Activated CD8-positive, alpha-beta memory T cell treated with anti-CD3 and anti-CD28 coated beads for 48 hours (primary cell): Measurements from ENCODE around the gene ADCY3.

Source experiments
- DNase-seq, 3 experiments: peaks; one replicate each; pipeline ENCODE4 v3.0.0-alpha.2; 2020; ENCODE audit warnings: low read depth in 2 of 3, low spot score in 2 of 3

Gene ADCY3

DNA sequence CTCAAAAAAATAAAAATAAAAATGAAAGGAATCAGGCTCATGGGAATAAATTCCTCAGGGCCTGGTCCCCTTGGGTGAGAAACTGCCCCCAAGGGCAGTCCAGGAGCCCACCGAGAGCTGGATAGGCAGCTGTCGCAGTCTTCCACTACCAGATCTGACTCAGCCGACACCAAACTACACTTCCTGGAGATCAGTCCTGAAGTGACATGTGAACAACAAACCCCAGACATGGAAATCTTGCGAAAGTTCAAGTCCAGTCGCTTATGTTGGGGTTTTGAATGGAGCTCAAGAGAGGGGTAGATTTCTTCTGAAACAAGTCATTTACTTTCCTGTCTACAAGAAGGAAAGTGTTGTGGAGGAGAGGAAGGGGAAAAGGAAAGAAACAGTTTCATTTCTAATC lies 12.9 kb downstream of the ADCY3 start:
- DNase-seq = no peak

DNA sequence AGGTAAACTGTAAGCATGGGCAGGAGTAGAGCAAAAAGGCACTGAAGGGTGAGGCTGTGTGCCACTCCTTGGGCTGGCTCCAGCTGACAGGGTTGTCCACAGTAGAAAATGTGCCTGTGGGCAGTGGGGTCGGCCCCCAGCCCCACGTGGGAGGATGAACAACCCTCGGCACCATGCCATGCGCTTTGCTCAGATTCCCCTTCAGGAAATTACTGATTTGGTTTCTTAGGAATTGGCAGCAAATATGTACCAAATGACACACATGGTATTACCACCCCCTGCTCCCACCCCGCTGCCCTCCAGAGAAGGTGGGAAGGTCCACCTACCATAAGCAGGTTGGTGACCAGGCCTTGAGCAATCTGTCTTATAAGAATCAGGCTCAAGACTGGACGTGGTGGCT lies 13.6 kb downstream of the ADCY3 start:
- no peak for DNase-seq

DNA sequence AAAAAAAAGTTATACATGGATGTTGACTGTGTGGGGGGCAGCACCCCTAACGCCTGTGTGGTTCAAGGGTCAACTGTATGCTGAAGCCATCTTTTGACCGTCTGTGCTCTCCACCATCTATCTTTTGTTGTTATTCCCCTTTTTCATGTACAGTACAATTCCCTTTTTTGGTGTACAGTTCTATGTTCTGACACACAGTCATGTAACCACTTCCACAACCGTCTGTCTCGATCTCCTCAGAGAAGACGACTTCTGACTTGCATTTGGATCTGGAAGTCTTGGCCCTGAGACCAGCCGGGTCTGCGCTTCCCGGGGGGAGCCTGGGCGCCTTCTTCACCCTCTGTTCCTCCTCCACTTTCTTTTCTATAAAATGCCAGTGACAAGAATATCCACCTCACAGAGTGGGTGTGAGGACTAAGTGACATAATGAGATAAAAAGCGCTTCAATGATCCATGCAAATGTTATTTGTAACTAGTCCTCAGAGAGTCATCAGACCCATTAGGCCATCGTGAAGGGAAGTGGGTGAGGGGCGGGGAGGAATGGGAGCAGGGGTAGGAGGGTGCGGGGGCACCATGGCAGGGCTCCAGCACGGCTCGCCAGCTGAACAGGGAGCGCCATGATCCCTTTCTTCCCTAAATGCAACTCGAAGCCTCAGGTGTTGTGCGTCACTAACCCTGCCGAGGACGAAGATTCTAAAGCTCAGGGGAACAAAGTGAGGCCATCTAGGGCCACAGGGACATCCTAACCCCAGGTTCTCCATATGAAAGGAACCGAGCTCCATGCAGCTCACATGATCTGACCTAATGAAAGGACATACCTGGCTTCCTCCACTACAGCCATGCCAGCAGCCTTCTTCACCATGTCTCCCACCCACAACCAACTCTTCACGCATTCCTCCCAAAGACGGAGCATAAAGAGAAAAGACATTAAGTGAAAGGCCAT lies 16.6 kb downstream of the ADCY3 start:
- no peak for DNase-seq

DNA sequence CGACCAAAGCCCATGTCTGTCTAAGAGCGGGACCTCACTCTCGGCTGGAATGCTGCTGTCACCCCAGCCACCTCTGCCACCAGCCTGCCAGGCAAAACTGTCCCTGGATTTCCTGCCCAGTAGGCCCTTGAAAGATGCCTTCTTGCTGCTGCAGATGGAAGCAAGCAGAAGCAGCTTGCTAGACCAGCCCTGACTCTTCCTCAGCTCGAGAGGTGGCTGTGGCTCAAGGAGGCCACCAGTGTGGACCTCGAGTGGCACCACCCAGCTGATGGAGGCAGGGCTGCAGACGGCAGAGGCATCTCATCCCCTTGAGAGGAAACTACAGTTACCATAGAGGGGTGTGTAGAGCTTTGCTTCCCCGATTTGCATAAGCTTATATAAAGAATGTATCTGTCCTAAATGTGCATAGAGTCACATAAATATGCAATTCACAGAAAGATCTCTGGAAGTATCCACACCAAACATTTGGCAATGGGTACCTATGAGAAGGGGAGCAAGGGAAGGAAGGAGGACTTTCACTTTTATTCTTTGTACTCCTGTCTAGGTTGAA lies 20.6 kb downstream of the ADCY3 start:
- DNase-seq = no peak

DNA sequence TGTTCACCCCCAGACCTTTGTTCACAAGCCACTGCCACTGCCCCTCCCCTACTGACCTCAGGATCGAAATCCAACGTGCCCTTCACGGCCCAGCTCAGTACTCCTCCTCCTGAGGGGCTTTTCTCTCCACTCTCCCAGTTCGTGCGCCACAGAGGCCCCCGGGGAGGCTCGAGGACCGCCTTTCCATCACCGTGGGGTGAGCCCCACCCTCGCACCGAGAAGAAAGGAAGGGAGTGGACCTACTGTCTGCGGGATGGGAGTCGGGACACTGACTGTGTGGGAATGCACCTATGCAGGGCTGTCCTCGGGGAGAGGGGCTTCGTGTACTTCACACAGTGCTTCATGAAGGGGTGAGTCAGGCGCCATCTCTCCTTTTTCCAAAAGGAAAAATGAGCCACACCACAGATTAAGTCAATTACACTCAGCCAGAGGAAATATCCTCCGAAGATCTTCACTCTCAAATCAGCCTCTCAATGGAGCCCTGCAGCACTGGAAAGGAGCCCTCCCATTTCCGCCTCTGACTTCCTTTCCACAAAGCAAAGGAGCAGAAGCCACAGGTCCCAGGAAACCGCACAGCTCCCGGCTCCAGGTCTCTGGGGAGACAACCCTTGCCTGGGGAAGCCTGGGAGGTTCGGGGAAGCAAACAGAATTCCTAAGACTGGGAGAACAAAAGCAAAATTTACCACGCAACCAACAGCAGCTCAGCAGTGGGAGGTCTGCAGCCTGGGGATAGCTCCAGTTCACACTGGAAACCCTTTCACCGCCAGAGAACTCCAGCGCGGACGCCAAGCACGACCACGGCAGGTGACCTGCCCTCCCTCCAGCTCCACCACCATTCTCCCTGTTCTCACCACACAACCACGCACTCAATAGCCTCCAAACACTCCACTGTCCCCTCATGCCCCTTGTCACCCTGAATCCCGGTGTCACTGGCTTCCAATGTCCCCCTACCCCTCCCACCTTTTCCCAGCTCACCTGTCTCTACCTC lies 21.6 kb downstream of the ADCY3 start:
- DNase-seq = no peak

DNA sequence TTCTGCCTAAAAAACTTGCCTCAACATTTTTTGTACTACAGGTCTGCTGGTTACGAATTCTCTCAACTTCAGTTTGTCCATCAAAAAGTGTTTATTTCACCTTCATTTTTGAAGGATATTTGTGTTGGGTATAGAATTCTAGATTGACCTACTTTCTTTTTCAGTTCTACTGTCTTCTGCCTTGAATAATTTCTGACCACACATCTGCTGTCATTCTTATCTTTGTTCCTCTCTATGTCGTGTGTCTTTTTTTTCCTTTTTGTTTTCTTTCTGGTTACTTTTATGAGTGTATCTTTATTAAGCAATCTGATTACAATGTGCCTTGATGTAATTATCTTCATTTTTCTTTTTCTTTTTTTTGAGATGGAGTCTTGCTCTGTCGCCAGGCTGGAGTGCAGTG lies 25.3 kb downstream of the ADCY3 start:
- no peak for DNase-seq

DNA sequence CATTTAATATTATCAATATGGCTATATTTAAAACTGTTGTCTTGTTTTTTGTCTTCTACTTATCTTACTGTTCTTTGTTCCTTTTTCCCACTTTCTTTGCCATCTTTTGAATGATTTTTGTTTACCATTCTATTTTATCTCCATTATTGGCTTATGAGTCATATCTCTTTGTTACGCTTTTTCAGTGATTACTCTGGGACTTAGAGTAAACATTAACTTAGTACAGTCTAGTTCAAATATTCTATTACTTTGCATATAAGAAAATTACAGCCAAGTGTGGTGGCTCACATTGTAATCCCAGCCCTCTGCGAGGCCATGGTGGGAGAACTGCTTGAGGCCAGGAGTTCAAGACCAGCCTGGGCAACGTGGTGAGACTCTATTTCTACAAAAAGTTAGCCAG lies 26.1 kb downstream of the ADCY3 start:
- DNase-seq = no peak

DNA sequence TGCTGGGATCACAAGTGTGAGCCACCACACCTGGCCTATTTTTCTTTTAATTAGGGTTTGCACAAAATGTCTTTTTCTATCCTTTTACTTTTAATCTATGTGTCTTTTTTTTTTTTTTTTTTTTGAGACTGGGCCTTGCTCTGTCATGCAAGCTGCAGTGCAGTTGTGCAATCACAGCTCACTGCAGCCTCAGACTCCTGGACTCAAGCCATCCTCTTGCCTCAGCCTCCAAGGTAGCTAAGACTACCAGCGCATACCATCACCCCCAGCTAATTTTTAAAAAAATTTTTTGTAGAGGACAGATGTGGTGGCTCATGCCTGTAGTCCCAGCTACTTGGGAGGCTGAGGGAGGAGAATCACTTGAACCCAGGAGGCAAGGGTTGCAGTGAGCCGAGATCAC lies 27.1 kb downstream of the ADCY3 start:
- DNase-seq = no peak

DNA sequence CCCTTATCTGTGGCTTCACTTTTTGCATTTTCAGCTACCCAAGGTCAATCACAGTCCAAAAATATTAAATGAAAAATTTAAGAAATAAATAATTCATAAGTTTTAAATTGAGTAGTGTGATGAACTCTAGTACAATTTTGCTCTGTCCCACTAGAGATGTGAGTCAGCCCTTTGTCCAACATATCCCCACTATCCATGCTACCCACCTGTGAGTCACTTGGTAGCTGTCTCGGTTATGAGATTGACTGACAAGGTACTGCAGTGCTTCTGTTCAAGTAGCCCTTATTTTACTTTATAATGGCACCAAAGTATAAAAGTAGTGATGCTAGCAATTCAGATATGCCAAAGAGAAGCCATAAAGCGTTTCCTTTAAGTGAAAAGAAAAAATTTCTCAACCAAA lies 28.8 kb downstream of the ADCY3 start:
- DNase-seq = no peak

DNA sequence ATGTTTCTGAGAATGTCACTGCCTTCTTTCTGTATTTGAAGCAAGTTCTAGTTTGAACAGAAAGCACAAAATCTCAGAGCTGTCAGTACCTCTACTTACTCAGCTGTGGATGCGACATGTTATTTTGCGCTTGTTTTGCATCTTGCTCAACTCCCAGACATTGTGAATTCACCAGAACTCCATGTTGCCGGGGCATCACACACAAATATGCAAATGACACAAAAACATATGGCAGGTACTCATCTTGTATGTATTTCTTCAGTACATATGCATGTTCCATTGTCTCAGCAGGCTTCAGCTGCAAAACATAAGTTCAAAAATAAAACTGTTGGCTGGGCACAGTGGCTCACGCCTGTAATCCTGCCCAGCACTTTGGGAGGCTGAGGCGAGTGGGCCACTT lies 30.8 kb downstream of the ADCY3 start:
- no peak for DNase-seq

DNA sequence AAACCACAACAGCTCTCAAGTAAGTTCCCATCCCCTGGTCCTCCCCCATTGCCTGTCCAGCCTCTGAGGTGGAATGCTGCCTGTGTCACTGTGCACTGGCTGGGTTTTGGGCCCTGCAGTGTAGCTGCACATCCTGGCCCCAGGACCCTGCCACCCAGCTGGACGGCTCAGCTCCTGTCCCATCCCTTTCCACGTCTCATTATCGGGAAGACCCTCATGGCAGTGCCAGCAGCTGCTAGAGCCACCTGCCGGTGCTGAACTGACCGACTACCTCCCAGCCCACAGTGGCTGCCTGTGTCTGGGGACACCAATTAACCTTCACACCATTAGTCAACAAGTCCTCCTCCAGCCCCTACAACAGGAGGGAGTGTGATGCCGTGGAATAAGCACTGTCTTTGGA lies 31.9 kb downstream of the ADCY3 start:
- no peak for DNase-seq

DNA sequence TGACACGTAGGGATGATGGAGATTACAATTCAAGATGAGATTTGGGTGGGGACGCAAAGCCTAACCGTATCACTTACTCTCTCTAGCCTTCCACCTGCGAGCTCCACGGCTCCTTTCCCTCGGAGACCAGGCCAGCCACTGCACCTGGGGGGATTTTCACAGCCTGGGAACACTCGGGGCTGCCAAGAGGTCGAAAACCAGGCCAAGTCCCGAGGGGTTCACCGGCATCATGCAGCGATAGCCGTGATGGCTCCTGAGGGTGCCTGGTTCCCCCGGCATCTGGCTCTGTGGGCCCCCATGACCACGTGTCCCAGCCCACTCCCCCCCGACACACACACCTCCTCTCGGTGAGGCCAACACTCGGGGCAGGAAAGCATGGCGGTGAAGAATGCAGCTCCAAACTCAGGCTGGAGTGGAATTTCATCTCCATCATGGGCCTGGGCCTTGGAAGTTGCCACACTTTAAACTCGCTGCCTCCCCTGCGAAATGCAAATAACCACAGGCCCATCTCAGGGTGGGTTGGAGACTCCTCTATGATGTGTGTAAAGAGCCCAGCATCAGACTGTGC lies 32.6 kb downstream of the ADCY3 start:
- no peak for DNase-seq

DNA sequence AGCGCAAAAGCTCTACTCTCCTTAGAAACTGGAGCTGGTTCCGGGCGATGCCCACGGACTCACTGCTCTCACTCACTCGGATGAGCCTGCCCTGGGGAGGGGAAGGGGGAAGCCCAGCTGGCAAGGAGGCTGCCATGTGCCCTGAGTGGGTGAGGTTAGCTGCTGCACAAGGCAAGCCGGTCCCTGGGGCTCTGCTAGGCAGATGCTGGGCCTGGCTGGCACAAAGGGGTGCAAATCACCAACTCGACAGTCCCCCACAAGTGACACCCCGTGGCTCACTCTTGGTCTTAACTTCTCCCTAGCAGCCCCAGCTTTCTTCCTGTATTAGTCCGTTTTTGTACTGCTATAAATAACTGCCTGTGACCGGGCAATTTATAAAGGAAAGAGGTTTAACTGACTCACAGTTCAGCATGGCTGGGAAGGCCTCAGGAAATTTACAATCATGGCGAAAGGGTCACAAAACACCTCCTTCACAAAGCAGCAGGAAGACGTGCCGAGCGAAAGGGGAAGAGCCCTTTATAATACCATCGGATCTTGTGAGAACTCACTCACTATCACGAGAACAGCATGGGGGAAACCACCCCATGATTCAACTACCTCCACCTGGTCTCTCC lies 33.2 kb downstream of the ADCY3 start:
- DNase-seq = no peak

DNA sequence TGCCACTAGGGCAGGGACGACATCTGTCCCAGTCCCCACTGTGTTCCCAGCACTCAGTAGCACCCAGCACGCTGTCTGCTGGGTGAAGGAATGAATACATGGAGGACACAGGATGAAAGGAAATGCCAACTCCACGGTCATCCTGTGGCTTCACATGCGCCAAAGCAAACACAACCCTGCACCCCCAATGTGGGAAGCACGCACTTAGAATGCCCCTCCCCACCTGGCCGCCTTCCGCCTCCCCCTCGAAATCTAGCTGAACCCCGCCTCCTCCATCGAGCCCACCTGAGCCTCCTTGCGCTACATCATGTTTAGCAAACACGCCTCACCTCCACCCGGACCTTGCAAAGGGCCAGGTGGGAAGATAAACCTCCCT lies 33.9 kb downstream of the ADCY3 start:
- DNase-seq = no peak

DNA sequence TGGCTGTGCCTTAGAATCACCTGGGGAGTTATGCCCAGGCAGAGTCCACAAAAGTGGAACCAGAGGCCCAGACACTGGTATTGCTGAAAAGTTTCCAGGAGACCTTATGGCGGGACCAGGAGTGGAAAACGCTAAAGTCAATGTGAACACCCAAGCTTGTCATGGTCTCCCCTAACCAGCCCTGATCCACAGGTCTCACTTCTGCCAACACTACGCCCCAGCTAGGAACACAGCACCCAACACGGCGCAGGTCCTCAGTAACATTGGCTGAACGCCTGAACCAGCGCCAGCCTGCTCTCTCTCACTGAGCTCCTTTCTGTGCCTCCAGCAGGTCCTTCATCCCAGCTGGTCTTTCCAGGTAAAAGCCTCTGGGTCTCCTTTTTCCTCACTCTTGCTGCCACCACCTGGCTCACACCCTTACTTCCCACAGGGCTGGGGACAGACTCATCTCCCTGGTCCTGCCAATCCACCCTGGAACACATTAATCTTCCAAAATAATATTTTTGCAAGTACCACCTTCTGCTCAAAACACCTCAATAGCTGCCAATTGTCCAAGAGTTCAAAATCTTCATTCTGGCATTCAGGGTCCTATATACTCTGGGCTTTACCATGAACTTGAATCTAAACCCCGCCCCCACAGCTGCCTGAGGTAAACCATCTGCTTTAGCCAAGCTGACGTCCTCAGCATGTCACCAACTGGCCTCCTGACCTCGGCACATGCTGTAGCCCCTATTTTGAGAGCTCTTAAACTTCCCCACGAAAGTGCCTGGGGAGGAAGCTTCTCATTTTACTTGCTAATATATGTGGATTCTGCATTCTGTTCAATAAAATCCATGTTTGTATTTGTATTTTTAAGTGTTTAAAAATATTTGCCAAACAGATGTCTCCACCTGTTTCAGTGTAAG lies 34.6 kb downstream of the ADCY3 start:
- no peak for DNase-seq

DNA sequence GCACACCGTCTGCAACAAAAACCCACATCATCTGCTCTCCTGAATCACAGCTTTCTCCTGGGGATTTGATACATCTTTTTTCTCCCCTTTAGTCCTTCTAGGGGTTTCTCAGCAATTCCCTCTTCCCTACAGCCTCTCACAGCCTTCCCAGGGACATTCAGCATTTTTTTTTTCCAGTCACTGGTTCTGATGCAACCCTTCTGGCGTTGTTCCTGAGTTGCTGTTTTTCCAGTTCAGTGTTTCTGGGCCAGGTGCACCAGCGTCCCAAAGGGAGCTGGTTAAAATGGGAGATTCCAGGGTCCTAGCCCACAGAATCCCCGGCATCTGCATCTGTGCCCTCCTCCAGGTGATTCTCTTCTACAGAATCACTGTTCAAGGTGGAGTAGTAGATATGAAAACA lies 36.1 kb downstream of the ADCY3 start:
- no peak for DNase-seq

DNA sequence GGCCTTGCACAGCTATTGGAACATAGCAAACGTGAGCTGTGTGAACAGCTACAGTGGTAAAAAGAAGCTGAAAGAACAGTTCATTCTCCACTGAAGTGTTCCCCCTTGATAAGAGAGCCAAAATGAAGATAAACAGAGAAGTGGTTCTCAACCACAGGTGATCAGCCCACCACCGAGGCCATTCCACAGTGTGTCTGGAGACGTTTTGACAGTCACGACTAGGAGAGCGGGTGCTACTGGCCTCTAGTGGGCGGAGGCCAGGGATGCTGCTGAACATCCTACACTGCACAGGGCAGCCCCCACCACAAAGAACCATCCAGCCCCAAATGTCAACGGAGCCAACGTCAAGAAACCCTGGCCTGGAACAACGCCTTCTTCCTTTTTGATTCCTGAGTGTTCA lies 38.4 kb downstream of the ADCY3 start:
- DNase-seq = no peak

DNA sequence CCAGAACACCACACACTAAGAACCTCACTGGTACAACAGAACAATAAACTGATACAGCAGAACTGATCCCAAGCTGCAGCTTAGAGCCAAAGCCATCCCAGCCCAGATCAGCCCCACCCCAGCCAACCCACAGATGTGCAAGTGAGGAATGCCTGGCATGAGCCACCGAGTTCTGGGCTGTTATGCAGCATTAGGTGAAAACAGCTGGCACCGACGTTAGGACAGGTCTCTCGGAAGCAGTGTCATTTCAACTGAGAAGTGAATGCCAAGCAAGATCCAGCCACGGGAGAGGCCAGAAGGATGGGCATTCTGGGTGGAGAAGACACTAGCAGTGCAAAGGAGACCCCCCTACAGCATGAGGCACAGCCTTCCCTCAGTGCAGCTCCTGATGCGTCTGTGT lies 38.9 kb downstream of the ADCY3 start:
- DNase-seq = no peak

DNA sequence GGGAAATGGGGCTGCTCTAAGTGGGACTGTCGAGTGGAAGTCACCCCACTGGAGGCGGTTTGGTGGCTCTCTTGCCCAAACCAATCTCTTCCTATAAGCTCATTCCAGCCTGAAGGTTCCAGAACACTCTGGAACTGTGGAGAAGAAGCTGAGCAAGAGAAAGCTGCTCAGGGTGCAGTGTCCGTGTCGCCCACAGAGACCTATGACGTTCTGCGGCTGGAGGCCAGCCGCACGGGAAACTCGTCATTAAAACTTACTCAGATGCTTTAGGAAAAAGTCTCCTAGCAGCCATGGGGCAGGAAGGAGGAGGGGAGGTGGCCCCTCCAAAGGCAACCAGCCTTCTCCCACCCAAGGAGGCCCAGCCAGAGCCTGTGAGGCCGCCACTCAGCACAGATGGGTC lies 41.7 kb downstream of the ADCY3 start:
- no peak for DNase-seq

DNA sequence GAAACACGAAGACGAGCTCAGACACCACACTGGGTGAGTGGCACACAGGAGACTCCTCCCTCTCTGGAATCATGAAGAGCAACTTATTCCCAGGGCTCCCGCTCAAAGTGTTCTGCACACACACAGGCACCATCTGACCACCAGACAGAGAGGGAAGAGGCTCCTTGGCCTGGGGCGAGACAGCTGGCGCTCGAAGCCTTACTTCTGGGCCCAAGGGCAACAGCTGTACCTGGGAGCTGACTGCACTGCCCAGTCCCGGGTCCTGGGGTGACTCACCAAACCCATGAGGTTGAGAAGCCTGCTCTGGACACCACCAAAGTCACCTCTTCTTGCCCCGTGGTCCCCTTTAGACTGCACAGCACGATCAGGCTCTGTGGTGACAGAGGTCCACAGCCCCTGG lies 42.4 kb downstream of the ADCY3 start:
- no peak for DNase-seq
